Adrenal gland (tissue), 5 donors: Measurements from ENCODE around the gene SPTBN4.
A peak's percentile ranks its signal among the peaks of the same experiment; 100 is the strongest.

Source experiments
- CTCF ChIP-seq, 6 experiments: fragments of 450-650 bp in 4 of 6; fragments of 200-600 bp in 2 of 6; sonication (generic) in 1 of 6; IDR thresholded peaks; 1 replicate in 5 of 6; 2 replicates in 1 of 6; pipeline versions ENCODE4 v1.5.1 to v1.8.0; 2016 to 2021; ENCODE audit warnings: antibody characterized with exemption in 6 of 6, mild to moderate bottlenecking in 2 of 6, moderate library complexity in 1 of 6
- POLR2A ChIP-seq, 2 donors: fragments of 450-650 bp; IDR thresholded peaks; one replicate each; pipeline ENCODE4 v1.6.1; 2017; ENCODE audit warnings: antibody characterized with exemption in 2 of 2, mild to moderate bottlenecking in 2 of 2, moderate library complexity in 1 of 2
- donor health status: DM: no; HTN: no; CAD: no.

DNA sequence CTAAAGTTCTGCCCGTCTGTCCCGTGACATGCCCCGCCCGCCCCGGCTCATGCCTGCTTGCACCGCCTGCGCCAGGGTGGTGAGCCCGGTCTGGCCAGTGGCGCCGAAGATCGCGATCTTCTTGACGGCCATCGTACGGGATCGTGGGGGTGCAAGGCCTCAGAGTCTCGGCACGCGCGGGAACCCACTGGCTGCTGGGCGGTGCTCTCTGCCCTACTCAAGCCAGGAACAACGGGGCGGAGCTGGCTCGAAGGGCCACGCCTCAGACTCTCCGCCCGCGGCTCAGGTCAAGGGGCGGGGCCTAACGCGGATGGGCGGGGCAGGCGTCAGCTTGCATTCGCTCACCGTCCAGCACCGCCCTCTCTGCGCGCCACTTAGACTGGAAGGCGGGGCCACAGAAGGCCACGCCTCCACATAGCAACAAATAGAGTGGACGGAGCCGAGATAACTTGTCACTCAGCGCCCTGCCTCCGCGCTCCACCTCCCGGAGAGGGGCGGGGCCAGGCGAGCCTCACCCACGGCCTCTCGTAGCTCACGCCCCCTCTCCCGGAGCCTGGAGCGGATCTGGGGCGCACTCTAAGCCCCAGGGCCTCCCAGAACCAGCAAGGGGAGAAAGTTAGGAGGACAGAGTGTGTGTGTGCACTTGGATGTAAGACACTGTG lies 1.1 kb upstream of the SPTBN4 start, which contains the start of gene BLVRB:
- TF ChIP-seq POLR2A (IDR thresholded peaks at IDR 0.05), result peak; percentile 44 to 94
- peak in 1 of 6 experiments; percentile 22 for TF ChIP-seq CTCF (IDR thresholded peaks at IDR 0.05)
